ENCODE results near the gene GRIK2. TPM values are rescaled to one million over a fixed set of nuclear protein-coding genes. Genes with fewer than 3 reads are reported as not detected.

Gene GRIK2
- total RNA-seq, 1 donor from 2014 or later: 3.7 TPM

DNA sequence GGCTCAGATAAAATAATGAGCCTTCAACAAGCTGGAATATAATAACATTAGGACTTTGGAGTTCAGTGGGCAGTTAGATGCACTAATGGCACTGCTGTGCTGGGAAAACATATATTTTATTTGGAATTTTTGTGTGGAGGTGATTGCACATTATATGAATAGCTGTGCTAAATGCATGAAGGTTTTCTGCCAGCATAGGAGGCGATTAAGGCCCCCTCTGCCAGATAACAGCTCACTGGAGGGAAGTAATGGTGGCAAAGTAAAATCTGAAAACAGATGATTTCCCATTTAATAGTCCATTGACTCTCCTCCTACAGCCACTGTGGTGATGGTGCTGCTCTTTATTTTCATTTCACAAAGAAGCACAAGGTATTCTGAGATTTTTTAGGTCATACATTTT is 326.0 kb downstream of the GRIK2 start:
- no peak for DNase-seq

DNA sequence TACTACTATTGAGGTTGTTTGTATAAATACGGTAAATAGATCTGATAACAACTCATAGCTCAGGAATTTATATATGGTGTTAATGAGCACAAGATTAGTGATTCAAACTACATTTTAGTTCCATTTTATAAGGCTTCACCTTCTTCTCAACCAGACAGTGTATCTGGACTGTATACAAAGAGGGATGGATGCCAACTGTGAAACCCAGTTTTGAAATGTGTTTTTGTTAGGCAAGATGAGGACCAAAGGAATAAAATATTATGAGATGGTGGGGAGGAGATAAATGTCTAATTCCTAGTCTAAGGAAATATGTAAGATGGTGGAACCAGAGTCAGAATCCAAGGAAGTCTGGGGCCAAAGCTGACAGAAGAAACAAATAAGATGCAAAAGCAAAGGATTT is 329.0 kb downstream of the GRIK2 start:
- no peak for DNase-seq

GRCh38 chr6:101722991-101723579 is 329.6 kb downstream of the GRIK2 start:
- DNase-seq: no peak

DNA sequence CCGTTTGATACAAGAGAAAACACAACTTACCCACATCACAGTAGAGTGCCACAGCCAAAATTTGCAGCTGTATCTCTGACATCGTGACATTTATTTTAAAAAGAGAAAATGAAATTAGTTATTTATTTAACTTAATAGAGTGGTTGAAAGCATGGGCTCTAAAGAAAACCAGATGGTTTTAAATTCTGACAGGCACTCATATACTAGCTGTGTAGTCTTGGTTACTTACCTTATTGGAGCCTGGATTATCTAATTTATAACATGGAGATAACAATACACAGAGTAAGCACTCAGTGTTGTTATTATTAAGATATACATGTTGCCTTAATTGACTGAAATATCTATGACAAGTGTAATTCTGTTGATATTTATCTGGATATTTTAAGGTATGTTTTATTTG is 334.9 kb downstream of the GRIK2 start:
- no peak for DNase-seq

DNA sequence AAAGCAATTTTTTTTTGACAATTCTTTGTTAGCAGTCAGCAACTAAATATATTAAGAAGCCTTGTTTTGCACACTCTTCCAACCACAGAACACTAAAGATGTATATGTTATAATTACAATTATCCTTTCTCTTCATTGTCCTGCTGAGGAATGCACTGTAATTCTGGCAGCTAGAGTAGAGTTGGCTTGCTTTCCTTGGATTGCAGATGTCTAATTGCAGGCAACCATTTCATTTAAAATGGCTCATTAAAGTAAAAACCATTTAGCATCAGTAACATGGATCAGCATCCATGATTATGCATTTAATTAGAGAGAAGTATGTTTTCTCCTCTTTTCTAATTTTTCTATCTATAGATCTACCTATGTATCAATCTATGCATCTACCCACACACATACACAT is 335.4 kb downstream of the GRIK2 start:
- DNase-seq: no peak

GRCh38 chr6:101730954-101731353 is 337.4 kb downstream of the GRIK2 start:
- no peak for DNase-seq

GRCh38 chr6:101733899-101734298 is 340.4 kb downstream of the GRIK2 start:
- DNase-seq: no peak

GRCh38 chr6:101738481-101738880 is 345.0 kb downstream of the GRIK2 start:
- DNase-seq: no peak

DNA sequence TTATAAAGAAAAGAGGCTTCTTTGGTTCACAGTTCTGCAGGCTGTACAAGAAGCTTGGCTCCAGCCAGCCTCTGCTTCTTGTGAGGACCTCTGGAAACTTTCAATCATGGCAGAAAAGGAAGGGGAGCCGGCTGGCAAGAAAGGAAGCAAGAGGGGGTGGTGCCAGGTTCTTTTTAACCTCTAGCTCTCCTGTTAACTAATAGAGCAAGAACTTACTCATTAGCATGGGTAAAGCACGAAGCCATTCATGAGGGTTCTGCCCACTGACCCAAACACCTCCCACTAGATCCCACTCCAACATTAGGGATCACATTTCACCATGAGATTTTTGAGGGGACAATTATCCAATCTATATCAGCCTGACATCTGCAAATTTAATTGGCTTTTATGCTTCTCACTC is 347.1 kb downstream of the GRIK2 start:
- DNase-seq: no peak

GRCh38 chr6:101741474-101742171 is 348.1 kb downstream of the GRIK2 start:
- DNase-seq: no peak

DNA sequence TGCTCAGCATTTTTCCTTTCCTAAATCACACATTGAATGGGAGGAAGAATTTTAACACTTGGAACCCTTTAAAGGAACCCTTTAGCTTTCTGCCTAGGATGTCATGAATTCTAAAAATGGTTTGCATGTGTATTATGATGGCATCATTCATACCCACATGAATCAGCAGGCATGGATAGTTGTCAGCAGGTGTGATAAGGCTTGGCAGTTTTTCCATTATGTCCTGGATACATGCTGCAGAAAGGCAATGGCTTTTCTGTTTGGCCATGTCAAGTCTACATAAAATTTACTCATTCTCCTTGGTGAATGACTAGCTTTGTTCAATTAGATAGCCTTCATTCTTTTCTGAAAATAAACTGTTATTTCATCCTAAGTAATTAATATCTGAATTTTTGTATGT is 353.7 kb downstream of the GRIK2 start:
- no peak for DNase-seq

DNA sequence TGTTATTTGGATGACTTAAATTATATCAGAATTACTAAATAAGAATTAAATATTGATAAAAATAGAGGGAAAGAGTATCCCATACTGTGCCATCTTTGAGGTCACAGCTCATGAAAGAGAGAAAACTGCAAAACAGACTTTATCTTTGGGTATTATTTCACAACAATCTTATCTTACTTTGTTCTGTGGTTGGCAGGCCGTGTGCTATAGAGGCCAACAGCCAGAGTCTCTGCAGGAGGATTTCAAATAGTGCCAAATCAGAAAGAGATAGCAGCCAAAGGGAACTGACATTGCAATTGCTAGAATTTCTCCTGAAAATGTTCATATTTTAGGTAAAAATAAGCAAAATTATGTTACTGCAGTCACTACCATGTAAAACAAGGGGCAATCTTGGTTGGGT is 354.2 kb downstream of the GRIK2 start:
- no peak for DNase-seq

GRCh38 chr6:101755931-101756330 is 362.4 kb downstream of the GRIK2 start:
- no peak for DNase-seq

DNA sequence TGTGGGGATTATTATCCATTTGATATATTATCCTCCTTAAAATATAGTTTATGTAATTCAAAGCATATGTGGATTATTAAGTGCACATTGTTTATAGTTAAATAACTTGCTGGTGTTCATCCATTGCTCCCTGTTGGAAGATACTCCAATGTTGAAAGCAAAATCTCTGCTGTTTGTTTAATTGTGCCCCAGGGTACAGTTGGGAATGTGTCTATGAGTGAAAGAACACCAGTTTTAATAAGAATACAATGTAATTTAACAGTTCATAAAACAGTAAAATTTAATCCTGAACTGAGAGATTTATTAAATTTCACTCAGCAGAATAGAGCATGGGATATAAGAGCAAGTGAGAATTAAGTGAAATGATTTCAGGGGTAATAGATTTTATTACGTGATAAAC is 364.9 kb downstream of the GRIK2 start:
- DNase-seq: no peak

GRCh38 chr6:101760843-101761621 is 367.5 kb downstream of the GRIK2 start:
- no peak for DNase-seq

DNA sequence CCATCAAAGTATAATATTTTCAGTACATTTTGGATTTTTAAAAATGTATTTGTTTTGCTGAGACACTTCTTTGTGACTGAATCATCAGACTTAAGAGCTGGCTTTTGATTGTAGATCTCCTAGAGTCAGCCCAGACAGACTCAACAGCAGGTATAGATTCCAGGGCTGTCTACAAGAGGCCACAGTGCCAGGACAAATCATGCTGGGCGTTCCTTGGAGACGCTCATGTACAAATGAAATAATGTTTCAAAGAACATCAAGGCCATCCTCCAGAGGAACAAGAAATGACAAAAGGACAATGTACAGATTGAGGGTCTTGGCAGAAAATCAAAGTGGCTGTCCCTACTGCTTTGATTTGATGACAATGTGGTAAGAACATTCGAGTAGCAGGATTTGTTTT is 369.3 kb downstream of the GRIK2 start:
- no peak for DNase-seq

- no peak for DNase-seq
Observed at GRCh38 chr6:101765281-101765680, 371.8 kb downstream of the GRIK2 start.

- no peak for DNase-seq
Observed at GRCh38 chr6:101770116-101770515, 376.6 kb downstream of the GRIK2 start.

DNA sequence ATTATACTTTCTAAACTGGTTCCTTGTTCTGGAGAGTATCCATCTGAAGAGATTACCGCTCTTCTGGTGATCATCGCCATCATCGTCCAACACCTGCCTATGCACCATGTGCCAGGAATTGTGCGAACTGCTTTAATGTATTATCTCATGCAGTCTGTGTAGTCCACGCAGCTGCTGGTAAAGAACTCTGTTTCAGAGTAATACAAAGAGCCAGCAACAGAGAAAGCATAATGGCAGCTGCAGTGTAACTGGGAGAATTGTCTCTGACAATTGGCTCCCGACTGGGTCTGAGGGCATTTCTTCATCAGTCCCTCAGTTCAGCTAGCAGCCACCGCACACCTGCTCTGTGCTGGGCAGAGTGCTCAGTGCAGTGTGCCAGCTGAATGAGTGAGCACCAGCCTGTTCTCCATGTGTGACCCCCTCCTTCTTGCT is 383.4 kb downstream of the GRIK2 start:
- no peak for DNase-seq

GRCh38 chr6:101777646-101778045 is 384.1 kb downstream of the GRIK2 start:
- DNase-seq: no peak

GRCh38 chr6:101779051-101779844 is 385.7 kb downstream of the GRIK2 start:
- no peak for DNase-seq

DNA sequence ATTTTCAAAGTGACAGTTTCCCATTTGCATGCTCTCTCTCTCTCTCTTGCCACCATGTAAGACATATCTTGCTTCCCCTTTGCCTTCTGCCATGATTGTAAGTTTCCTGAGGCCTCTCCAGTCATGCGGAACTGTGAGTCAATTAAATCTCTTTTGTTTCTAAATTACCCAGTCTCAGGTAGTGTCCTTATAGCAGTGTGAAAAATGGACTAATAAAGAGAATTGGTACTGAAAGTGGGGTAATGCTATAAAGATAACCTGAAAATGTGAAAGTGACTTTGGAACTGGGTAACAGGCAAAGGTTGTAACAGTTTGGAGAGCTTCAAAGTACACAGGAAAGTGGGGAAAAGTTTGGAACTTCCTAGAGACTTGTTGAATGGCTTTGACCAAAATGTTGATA is 389.8 kb downstream of the GRIK2 start:
- DNase-seq: no peak

- no peak for DNase-seq
Observed at GRCh38 chr6:101784094-101784493, 390.6 kb downstream of the GRIK2 start.

Measured in skin of body (tissue), 2 donors.